Osteocyte (in vitro differentiated cells): ENCODE data around the gene C3orf70. TPM values are rescaled to one million over a fixed set of nuclear protein-coding genes. Genes with fewer than 3 reads are reported as not detected.

Source experiments
- DNase-seq: peaks from one replicate; pipeline ENCODE4 v3.0.0; 2021; ENCODE audit warnings: mixed read lengths; ENCODE audit not compliant: unreplicated experiment; ENCODE audit errors: extremely low spot score
- H3K27ac Mint-ChIP-seq: one replicate; pipeline ENCODE4 v1.8.0; 2021; ENCODE audit warnings: mild to moderate bottlenecking, mixed read lengths; ENCODE audit not compliant: unreplicated experiment
- H3K27me3 Mint-ChIP-seq: one replicate; pipeline ENCODE4 v1.8.0; 2021; ENCODE audit warnings: mixed read lengths; ENCODE audit not compliant: unreplicated experiment
- H3K36me3 Mint-ChIP-seq: one replicate; pipeline ENCODE4 v1.8.0; 2021; ENCODE audit warnings: mixed read lengths; ENCODE audit not compliant: unreplicated experiment
- H3K4me1 Mint-ChIP-seq: one replicate; pipeline ENCODE4 v1.8.0; 2021; ENCODE audit warnings: mixed read lengths; ENCODE audit not compliant: unreplicated experiment
- H3K4me3 Mint-ChIP-seq: one replicate; pipeline ENCODE4 v1.8.0; 2021; ENCODE audit warnings: mild to moderate bottlenecking, moderate library complexity, mixed read lengths; ENCODE audit not compliant: unreplicated experiment
- H3K9me3 Mint-ChIP-seq: one replicate; pipeline ENCODE4 v1.8.0; 2021; ENCODE audit warnings: mixed read lengths; ENCODE audit not compliant: unreplicated experiment
- CTCF ChIP-seq: fragments of 200-600 bp; sonication (generic); IDR thresholded peaks from 2 replicates; pipeline ENCODE4 v1.5.0; 2021; ENCODE audit warnings: antibody characterized with exemption, mild to moderate bottlenecking, moderate library complexity
- total RNA-seq: library from RNA; stranded (reverse); gene quantifications from 2 replicates; pipeline ENCODE4 v1.2.1, GENCODE V29; 2021

C3orf70 gene
- total RNA-seq, 1 donor from 2014 or later = 4.8 TPM

- no peaks in the 10 kb centered on the region for H3K9me3 Mint-ChIP-seq
- H3K4me1 Mint-ChIP-seq = peaks cover 3% of the 10 kb centered on the region
- no peak overlapping the region for H3K4me3 Mint-ChIP-seq
- DNase-seq = no peak
- no peak overlapping the region for H3K27ac Mint-ChIP-seq
- no peaks in the 10 kb centered on the region for H3K27me3 Mint-ChIP-seq
- peaks cover 2% of the 10 kb centered on the region for H3K36me3 Mint-ChIP-seq
- TF ChIP-seq CTCF = no peak
Measured at GRCh38 chr3:185134509-185134908, 18.4 kb downstream of the C3orf70 start.

GRCh38 chr3:185131602-185132256 is 21.1 kb downstream of the C3orf70 start:
- H3K27me3 Mint-ChIP-seq = no peaks in the 10 kb centered on the region
- TF ChIP-seq CTCF = no peak
- no peak for DNase-seq
- peaks cover 3% of the 10 kb centered on the region for H3K4me1 Mint-ChIP-seq
- no peak overlapping the region for H3K4me3 Mint-ChIP-seq
- no peaks in the 10 kb centered on the region for H3K9me3 Mint-ChIP-seq
- no peaks in the 10 kb centered on the region for H3K36me3 Mint-ChIP-seq
- H3K27ac Mint-ChIP-seq = no peak overlapping the region

- no peak overlapping the region for H3K4me3 Mint-ChIP-seq
- no peaks in the 10 kb centered on the region for H3K27me3 Mint-ChIP-seq
- no peak for TF ChIP-seq CTCF
- no peak overlapping the region for H3K27ac Mint-ChIP-seq
- no peaks in the 10 kb centered on the region for H3K9me3 Mint-ChIP-seq
- no peaks in the 10 kb centered on the region for H3K36me3 Mint-ChIP-seq
- no peak for DNase-seq
- H3K4me1 Mint-ChIP-seq = peaks cover 3% of the 10 kb centered on the region
Measured at GRCh38 chr3:185129083-185129482, 23.8 kb downstream of the C3orf70 start.

GRCh38 chr3:185126201-185126600 is 26.7 kb downstream of the C3orf70 start:
- DNase-seq = no peak
- Mint-ChIP-seq H3K36me3 (no peaks in the 10 kb centered on the region), H3K9me3 (no peaks in the 10 kb centered on the region), H3K4me1 (no peaks in the 10 kb centered on the region), H3K4me3 (no peak overlapping the region), H3K27ac (no peak overlapping the region), H3K27me3 (no peaks in the 10 kb centered on the region)
- TF ChIP-seq CTCF = no peak

- no peaks in the 10 kb centered on the region for H3K27me3 Mint-ChIP-seq
- H3K27ac Mint-ChIP-seq = no peak overlapping the region
- no peak for TF ChIP-seq CTCF
- H3K4me3 Mint-ChIP-seq = no peak overlapping the region
- no peaks in the 10 kb centered on the region for H3K4me1 Mint-ChIP-seq
- peaks cover 2% of the 10 kb centered on the region for H3K36me3 Mint-ChIP-seq
- DNase-seq = no peak
- no peaks in the 10 kb centered on the region for H3K9me3 Mint-ChIP-seq
Measured at GRCh38 chr3:185120126-185120525, 32.7 kb downstream of the C3orf70 start.
